Heart left ventricle (tissue), 13 donors: ENCODE measurements around the gene DLG1.

Experiments
- POLR2A ChIP-seq, 2 donors: fragments of 450-650 bp; IDR thresholded peaks; one replicate each; pipeline ENCODE4 v1.6.1; 2017; ENCODE audit warnings: antibody characterized with exemption in 2 of 2, mild to moderate bottlenecking in 2 of 2, moderate library complexity in 2 of 2
- TF ChIP-seq, protein P1 (sequence below), 12 donors: fragments of 200-600 bp; sonication (generic) in 4 of 12; IDR thresholded peaks; one replicate each; pipeline versions ENCODE4 v1.5.0 to v1.8.0; 2018 to 2022; ENCODE audit warnings: antibody characterized with exemption in 12 of 12, mild to moderate bottlenecking in 5 of 12
- donor health status: ischemic (EF 13 %, LVEDD 7.1; RV severe dilation, severe dysfunction).
- donor health status: DM: no; HTN: yes; CAD: no.
- donor health status: DM: no; HTN: no; CAD: no.
- donor health status: ischemic (EF 25% LVEDD 6.9; RV normal size, moderate dysfunction).
- donor health status: ischemic (EF 25% LVEDD 5.7; RV mildly dilated, moderate dysfunction).
- donor health status: ischemic (EF 35%, LVEDD 5.7; RV mildly dilated, moderate dysfunction).
- donor health status: nonischemic (EF 11% LVEDD 7.7; RV severe dilation, severe dysfunction).
- donor health status: DM: yes; HTN: yes; CAD: no.
- donor health status: PGD.
- donor health status: ischemic (EF 29% LVEDD 5.4; RV normal size, mild dysfunction).
- donor health status: nonischemic (EF 23%, LVEDD 6.1; RV moderate dilation, normal function).

- TF ChIP-seq, protein P1, sequence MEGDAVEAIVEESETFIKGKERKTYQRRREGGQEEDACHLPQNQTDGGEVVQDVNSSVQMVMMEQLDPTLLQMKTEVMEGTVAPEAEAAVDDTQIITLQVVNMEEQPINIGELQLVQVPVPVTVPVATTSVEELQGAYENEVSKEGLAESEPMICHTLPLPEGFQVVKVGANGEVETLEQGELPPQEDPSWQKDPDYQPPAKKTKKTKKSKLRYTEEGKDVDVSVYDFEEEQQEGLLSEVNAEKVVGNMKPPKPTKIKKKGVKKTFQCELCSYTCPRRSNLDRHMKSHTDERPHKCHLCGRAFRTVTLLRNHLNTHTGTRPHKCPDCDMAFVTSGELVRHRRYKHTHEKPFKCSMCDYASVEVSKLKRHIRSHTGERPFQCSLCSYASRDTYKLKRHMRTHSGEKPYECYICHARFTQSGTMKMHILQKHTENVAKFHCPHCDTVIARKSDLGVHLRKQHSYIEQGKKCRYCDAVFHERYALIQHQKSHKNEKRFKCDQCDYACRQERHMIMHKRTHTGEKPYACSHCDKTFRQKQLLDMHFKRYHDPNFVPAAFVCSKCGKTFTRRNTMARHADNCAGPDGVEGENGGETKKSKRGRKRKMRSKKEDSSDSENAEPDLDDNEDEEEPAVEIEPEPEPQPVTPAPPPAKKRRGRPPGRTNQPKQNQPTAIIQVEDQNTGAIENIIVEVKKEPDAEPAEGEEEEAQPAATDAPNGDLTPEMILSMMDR (IDR thresholded peaks at IDR 0.05) = no peak
- TF ChIP-seq POLR2A (IDR thresholded peaks at IDR 0.05) = no peak
These were observed 92.7 kb downstream of the DLG1 start for GRCh38 chr3:197205675-197206074.
